Fibroblast of upper back skin (primary cell): ENCODE results near the gene PIK3C3.
"Not testable (repeated sequence)": the region's sequence is repeated elsewhere in the genome, so short reads cannot be mapped to it uniquely, and the experiment has no call there.

Experiments
- DNase-seq: peaks from one replicate; pipeline ENCODE4 v3.0.0-alpha.2; 2013

The PIK3C3 gene

GRCh38 chr18:42025974-42026625, 71.1 kb downstream of the PIK3C3 start:
- DNase-seq: no peak

- DNase-seq: peak; percentile 44
Observed at GRCh38 chr18:42028247-42028832, 73.3 kb downstream of the PIK3C3 start.

- no peak for DNase-seq
Observed at GRCh38 chr18:42029092-42029491, 74.1 kb downstream of the PIK3C3 start.

- peak; percentile 20 for DNase-seq
Observed at GRCh38 chr18:42030586-42031182, 75.7 kb downstream of the PIK3C3 start.

GRCh38 chr18:42032447-42032846, 77.4 kb downstream of the PIK3C3 start:
- DNase-seq: no peak

GRCh38 chr18:42033137-42033810, 78.2 kb downstream of the PIK3C3 start:
- DNase-seq: no peak

- DNase-seq: peak; percentile 97
Observed at GRCh38 chr18:42038936-42039335, 83.9 kb downstream of the PIK3C3 start.

- DNase-seq: no peak
Observed at GRCh38 chr18:42039396-42039795, 84.4 kb downstream of the PIK3C3 start.

GRCh38 chr18:42041793-42042192, 86.8 kb downstream of the PIK3C3 start:
- no peak for DNase-seq

- peak; percentile 28 for DNase-seq
Observed at GRCh38 chr18:42045346-42045745, 90.3 kb downstream of the PIK3C3 start.

GRCh38 chr18:42047721-42048120, 92.7 kb downstream of the PIK3C3 start:
- DNase-seq: peak; percentile 16

GRCh38 chr18:42048158-42048557, 93.1 kb downstream of the PIK3C3 start:
- peak; percentile 80 for DNase-seq

GRCh38 chr18:42049536-42049935, 94.5 kb downstream of the PIK3C3 start:
- DNase-seq: not testable (repeated sequence)

- DNase-seq: no peak
Observed at GRCh38 chr18:42051411-42051810, 96.4 kb downstream of the PIK3C3 start.

GRCh38 chr18:42052122-42052708, 97.2 kb downstream of the PIK3C3 start:
- DNase-seq: peak; percentile 44

GRCh38 chr18:42053188-42053781, 98.3 kb downstream of the PIK3C3 start:
- peak; percentile 62 for DNase-seq

- no peak for DNase-seq
Observed at GRCh38 chr18:42064109-42064508, 109.1 kb downstream of the PIK3C3 start.

- no peak for DNase-seq
Observed at GRCh38 chr18:42067518-42067917, 112.5 kb downstream of the PIK3C3 start.

GRCh38 chr18:42068030-42068429, 113.0 kb downstream of the PIK3C3 start:
- DNase-seq: no peak

GRCh38 chr18:42069036-42069435, 114.0 kb downstream of the PIK3C3 start:
- DNase-seq: no peak

- DNase-seq: no peak
Observed at GRCh38 chr18:42072407-42072806, 117.4 kb downstream of the PIK3C3 start.

- no peak for DNase-seq
Observed at GRCh38 chr18:42074704-42075103, 119.7 kb downstream of the PIK3C3 start.

GRCh38 chr18:42078711-42079110, 123.7 kb downstream of the PIK3C3 start:
- peak; percentile 59 for DNase-seq
